H9 (cell line): ENCODE measurements around the gene POLR3B. TPM values are rescaled to one million over a fixed set of nuclear protein-coding genes. Genes with fewer than 3 reads are reported as not detected.

Experiments
- DNase-seq: peaks from one replicate; pipeline ENCODE4 v3.0.0-alpha.2; 2017
- H2AFZ ChIP-seq: one replicate; pipeline ENCODE4 v1.6.1; 2013; ENCODE audit warnings: mild to moderate bottlenecking, low read length, control low read depth, moderate library complexity
- H2AK5ac ChIP-seq: 2 replicates; pipeline ENCODE4 v1.6.1; 2013; ENCODE audit warnings: low read length, control low read depth, mixed read lengths; ENCODE audit not compliant: insufficient read length
- H2BK120ac ChIP-seq: one replicate; pipeline ENCODE4 v1.6.1; 2013; ENCODE audit warnings: low read depth, mild to moderate bottlenecking, low read length, control low read depth, inconsistent platforms; ENCODE audit not compliant: poor library complexity, severe bottlenecking
- H2BK12ac ChIP-seq: 2 replicates; pipeline ENCODE4 v1.6.1; 2013; ENCODE audit warnings: low read length, control low read depth, mixed read lengths, low read depth; ENCODE audit not compliant: insufficient read length
- H2BK15ac ChIP-seq: 2 replicates; pipeline ENCODE4 v1.6.1; 2013; ENCODE audit warnings: low read depth, low read length, control low read depth
- H2BK20ac ChIP-seq: one replicate; pipeline ENCODE4 v1.6.1; 2013; ENCODE audit warnings: low read depth, mild to moderate bottlenecking, low read length, control low read depth, inconsistent platforms; ENCODE audit not compliant: poor library complexity, severe bottlenecking
- H2BK5ac ChIP-seq: 2 replicates; pipeline ENCODE4 v1.6.1; 2013; ENCODE audit warnings: low read length, control low read depth, mixed read lengths; ENCODE audit not compliant: insufficient read length
- H3K14ac ChIP-seq: 2 replicates; pipeline ENCODE4 v1.6.1; 2013; ENCODE audit warnings: low read length, control low read depth; ENCODE audit not compliant: insufficient read depth
- H3K18ac ChIP-seq: 2 replicates; pipeline ENCODE4 v1.6.1; 2013; ENCODE audit warnings: low read depth, mild to moderate bottlenecking, mixed read lengths, low read length, control low read depth; ENCODE audit not compliant: insufficient read length
- H3K23ac ChIP-seq: 2 replicates; pipeline ENCODE4 v1.6.1; 2013; ENCODE audit warnings: low read length, control low read depth, mixed read lengths, low read depth; ENCODE audit not compliant: insufficient read length
- H3K23me2 ChIP-seq: 2 replicates; pipeline ENCODE4 v1.6.1; 2013; ENCODE audit warnings: low read depth, mild to moderate bottlenecking, mixed read lengths, low read length, control low read depth; ENCODE audit not compliant: insufficient read length, poor library complexity, severe bottlenecking
- H3K27ac ChIP-seq: 2 replicates; pipeline ENCODE4 v1.5.1; 2013; ENCODE audit warnings: low read length, control low read depth, mixed read lengths, low read depth; ENCODE audit not compliant: insufficient read length
- H3K27me3 ChIP-seq: 2 replicates; pipeline ENCODE4 v1.6.1; 2013; ENCODE audit warnings: low read length, control low read depth, inconsistent platforms; ENCODE audit not compliant: insufficient read depth
- H3K4ac ChIP-seq: 2 replicates; pipeline ENCODE4 v1.6.1; 2013; ENCODE audit warnings: low read depth, mild to moderate bottlenecking, control low read depth, inconsistent platforms, low read length, moderate library complexity
- H3K4me1 ChIP-seq: 2 replicates; pipeline ENCODE4 v1.6.1; 2013; ENCODE audit warnings: low read length, control low read depth, inconsistent platforms; ENCODE audit not compliant: insufficient read depth
- H3K4me2 ChIP-seq: 2 replicates; pipeline ENCODE4 v1.6.1; 2013; ENCODE audit warnings: low read length, control low read depth, mixed read lengths; ENCODE audit not compliant: insufficient read length, insufficient read depth
- H3K56ac ChIP-seq: 2 replicates; pipeline ENCODE4 v1.6.1; 2013; ENCODE audit warnings: low read depth, mild to moderate bottlenecking, mixed read lengths, low read length, control low read depth; ENCODE audit not compliant: insufficient read length
- H3K79me1 ChIP-seq: 2 replicates; pipeline ENCODE4 v1.6.1; 2013; ENCODE audit warnings: low read depth, mild to moderate bottlenecking, moderate library complexity, low read length, control low read depth, inconsistent platforms; ENCODE audit not compliant: insufficient read depth, poor library complexity, severe bottlenecking
- H3K79me2 ChIP-seq: 2 replicates; pipeline ENCODE4 v1.6.1; 2013; ENCODE audit warnings: low read length, control low read depth, inconsistent platforms; ENCODE audit not compliant: insufficient read depth
- H3K9ac ChIP-seq: 2 replicates; pipeline ENCODE4 v1.6.1; 2013; ENCODE audit warnings: low read length, control low read depth, mixed read lengths; ENCODE audit not compliant: insufficient read length; ENCODE audit errors: extremely low read depth
- H3K9me3 ChIP-seq: one replicate; pipeline ENCODE4 v1.6.1; 2013; ENCODE audit warnings: low read depth, low read length, inconsistent platforms; ENCODE audit not compliant: control insufficient read depth
- H3T11ph ChIP-seq: one replicate; pipeline ENCODE4 v1.6.1; 2013; ENCODE audit warnings: mild to moderate bottlenecking, low read length, control low read depth, inconsistent platforms
- H4K20me1 ChIP-seq: one replicate; pipeline ENCODE4 v1.6.1; 2013; ENCODE audit not compliant: control insufficient read depth, insufficient read length, insufficient read depth
- H4K5ac ChIP-seq: 2 replicates; pipeline ENCODE4 v1.6.1; 2013; ENCODE audit warnings: low read depth, mild to moderate bottlenecking, mixed read lengths, low read length, control low read depth; ENCODE audit not compliant: insufficient read length
- H4K8ac ChIP-seq: replicated peaks from 2 replicates; pipeline ENCODE4 v1.6.1; 2013; ENCODE audit warnings: low read length, control low read depth, mixed read lengths, low read depth; ENCODE audit not compliant: insufficient read length
- H4K91ac ChIP-seq: 2 replicates; pipeline ENCODE4 v1.6.1; 2013; ENCODE audit warnings: low read depth, mild to moderate bottlenecking, moderate library complexity, mixed read lengths, low read length, control low read depth; ENCODE audit not compliant: insufficient read length
- H3K27ac Mint-ChIP-seq, 3 experiments: 2 replicates in 2 of 3; 3 replicates in 1 of 3; pipeline ENCODE4 v1.8.0; 2020 to 2021; ENCODE audit warnings: mixed read lengths in 3 of 3, mild to moderate bottlenecking in 1 of 3, moderate library complexity in 1 of 3
- H3K27me3 Mint-ChIP-seq: 2 replicates; pipeline ENCODE4 v1.8.0; 2021; ENCODE audit warnings: low read depth, mild to moderate bottlenecking, moderate library complexity, mixed read lengths
- H3K36me3 Mint-ChIP-seq, 3 experiments: 2 replicates in 2 of 3; 3 replicates in 1 of 3; pipeline ENCODE4 v1.8.0; 2020 to 2021; ENCODE audit warnings: low read depth in 3 of 3, mixed read lengths in 3 of 3; ENCODE audit not compliant: insufficient read depth in 1 of 3
- H3K4me1 Mint-ChIP-seq, 2 experiments: 2 replicates each; pipeline ENCODE4 v1.8.0; 2020; ENCODE audit warnings: mixed read lengths in 2 of 2
- H3K4me3 Mint-ChIP-seq, 2 experiments: 2 replicates in 1 of 2; 3 replicates in 1 of 2; pipeline ENCODE4 v1.8.0; 2020 to 2021; ENCODE audit warnings: mild to moderate bottlenecking in 2 of 2, mixed read lengths in 2 of 2, moderate library complexity in 1 of 2
- H3K9me3 Mint-ChIP-seq, 2 experiments: 2 replicates in 1 of 2; 3 replicates in 1 of 2; pipeline ENCODE4 v1.8.0; 2020; ENCODE audit warnings: mild to moderate bottlenecking in 2 of 2, mixed read lengths in 2 of 2, moderate library complexity in 1 of 2
- CTCF ChIP-seq: fragments of 200-600 bp; sonication (generic); conservative IDR thresholded peaks from 3 replicates; pipeline ENCODE4 v1.8.0; 2021; ENCODE audit warnings: antibody characterized with exemption, mild to moderate bottlenecking
- WGBS: extraction: QIAGEN DNeasy Blood & Tissue Kit; methylation state at CpG from one replicate; pipeline ENCODE4 v1.1.7; 2013; ENCODE audit warnings: missing lambda C conversion rate, low lambda C conversion rate, mixed read lengths; ENCODE audit not compliant: insufficient read length; ENCODE audit errors: extremely low coverage; 5-methylcytosine and 5-hydroxymethylcytosine counted together
- total RNA-seq: library from RNA; stranded (reverse); gene quantifications from 2 replicates; pipeline ENCODE4 v1.2.1, GENCODE V29; 2021

Gene POLR3B
- total RNA-seq, 1 experiment from 2014 or later = 13.4 TPM

DNA sequence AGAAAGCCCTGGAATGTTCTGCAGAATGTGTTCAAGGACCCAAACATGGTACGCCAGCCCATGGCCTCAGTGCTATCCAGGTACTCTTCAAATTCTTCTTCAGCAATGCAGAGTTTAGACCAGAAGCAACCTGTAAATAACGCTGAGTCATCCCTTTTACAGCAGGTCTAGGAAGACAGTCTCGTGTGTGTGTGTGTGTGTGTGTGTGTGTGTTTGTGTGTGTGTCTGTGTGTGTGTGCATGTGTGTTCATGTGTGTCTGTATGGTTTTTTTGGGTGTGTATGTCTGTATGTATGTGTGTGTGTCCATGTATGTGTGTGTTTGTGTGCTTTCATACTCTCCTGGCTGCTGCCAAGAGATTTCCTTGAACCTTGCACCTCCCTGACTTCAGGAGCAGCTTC lies 165.2 kb downstream of the POLR3B start:
- Mint-ChIP-seq H3K36me3 (no peaks in the 10 kb centered on the region), H3K4me1 (peaks cover 4% of the 10 kb centered on the region in 2 experiments), H3K4me3 (no peak overlapping the region), H3K27ac (no peak overlapping the region), H3K27me3 (peaks cover 14% of the 10 kb centered on the region), H3K9me3 (no peaks in the 10 kb centered on the region; a peak in 1 of 5 replicates)
- H3K14ac ChIP-seq = no peak overlapping the region
- no peak overlapping the region for H3K4ac ChIP-seq
- no peak overlapping the region for H4K5ac ChIP-seq
- no peak overlapping the region for H2BK120ac ChIP-seq
- H3K23ac ChIP-seq = no peak overlapping the region
- no peaks in the 10 kb centered on the region for H3K79me1 ChIP-seq
- no peaks in the 10 kb centered on the region for H3K79me2 ChIP-seq
- H3K9me3 ChIP-seq = no peaks in the 10 kb centered on the region
- H3T11ph ChIP-seq = no peak overlapping the region
- H2BK12ac ChIP-seq = no peak overlapping the region
- H3K27ac ChIP-seq = no peak overlapping the region
- H3K4me2 ChIP-seq = no peak overlapping the region
- H3K27me3 ChIP-seq = no peaks in the 10 kb centered on the region
- no peaks in the 10 kb centered on the region for H3K4me1 ChIP-seq
- H2AFZ ChIP-seq = no peak overlapping the region
- no peak overlapping the region for H3K18ac ChIP-seq
- no peak overlapping the region for H2BK20ac ChIP-seq
- DNase-seq = no peak
- H3K23me2 ChIP-seq = no peaks in the 10 kb centered on the region
- no peak overlapping the region for H3K56ac ChIP-seq
- H2BK15ac ChIP-seq = no peak overlapping the region
- no peaks in the 10 kb centered on the region for H4K20me1 ChIP-seq
- no peak overlapping the region for H2AK5ac ChIP-seq
- H3K9ac ChIP-seq = no peak overlapping the region
- no peak overlapping the region for H4K8ac ChIP-seq
- no peak for TF ChIP-seq CTCF
- H2BK5ac ChIP-seq = no peak overlapping the region
- H4K91ac ChIP-seq = no peak overlapping the region
- WGBS = no CpG with 5 or more reads among the region's 3 CpGs
